GM19467 (cell line): Measurements from ENCODE around the gene PRC1.
A peak's percentile ranks its signal among the peaks of the same experiment; 100 is the strongest.
"Not testable (repeated sequence)": the region's sequence is repeated elsewhere in the genome, so short reads cannot be mapped to it uniquely, and the experiment has no call there.

Experiments
- ATAC-seq: cut with Tn5 transposase; IDR thresholded peaks from one replicate; pipeline ENCODE4 v1.9.1; 2021; ENCODE audit warnings: mild to moderate bottlenecking, moderate library complexity; ENCODE audit not compliant: unreplicated experiment

PRC1 gene

DNA sequence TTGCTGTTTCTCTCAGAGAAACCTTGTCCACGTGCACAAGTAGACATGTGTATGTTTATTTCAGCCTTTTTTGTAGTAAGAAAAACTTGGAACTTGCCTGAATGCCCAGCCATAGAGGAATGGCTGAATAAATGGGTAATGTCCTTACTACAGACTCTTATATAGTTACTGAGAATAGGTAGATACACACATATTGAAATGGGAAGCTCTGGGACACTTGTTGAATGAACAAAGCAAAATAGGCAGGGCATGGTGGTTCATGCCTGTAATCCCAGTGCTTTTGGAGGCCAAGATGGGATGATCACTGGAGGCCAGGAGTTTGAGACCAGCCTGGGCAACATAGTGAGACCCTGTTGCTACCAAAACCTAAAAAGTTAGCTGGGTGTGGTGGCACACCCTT is 57.5 kb downstream of the PRC1 start:
- no peak for ATAC-seq

DNA sequence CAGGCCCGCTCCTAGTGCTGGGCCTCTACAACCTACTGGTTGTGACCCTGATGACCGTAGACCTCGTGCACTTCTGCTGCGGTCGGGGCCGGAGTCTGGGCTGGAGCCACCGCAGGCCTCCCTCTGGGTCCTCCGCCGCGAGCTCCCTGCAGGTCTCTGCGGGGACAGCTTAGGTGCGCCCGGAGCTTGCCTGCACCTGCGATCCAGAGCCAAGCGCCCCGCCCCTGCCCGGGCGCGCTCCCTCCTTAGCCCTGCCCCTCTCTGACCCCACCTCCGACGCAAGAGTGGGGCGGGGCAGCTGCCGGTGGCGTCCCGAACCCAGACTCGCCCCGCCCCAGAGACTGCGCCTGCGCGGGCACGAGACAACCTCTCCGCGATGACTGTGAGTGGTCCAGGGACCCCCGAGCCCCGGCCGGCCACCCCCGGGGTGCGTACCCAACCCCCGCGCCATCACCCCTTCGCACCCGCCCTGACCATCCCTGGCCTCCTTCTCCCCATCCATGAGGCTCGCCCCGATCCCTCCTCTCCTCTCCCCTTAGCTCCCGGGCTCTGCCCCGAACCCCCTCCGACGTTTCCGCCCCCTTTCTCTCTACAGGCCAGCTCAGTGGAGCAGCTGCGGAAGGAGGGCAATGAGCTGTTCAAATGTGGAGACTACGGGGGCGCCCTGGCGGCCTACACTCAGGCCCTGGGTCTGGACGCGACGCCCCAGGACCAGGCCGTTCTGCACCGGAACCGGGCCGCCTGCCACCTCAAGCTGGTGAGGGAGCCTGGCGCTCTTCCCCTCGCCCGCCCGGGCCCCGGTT is 59.2 kb downstream of the PRC1 start, which contains the start of gene UNC45A:
TSS of gene UNC45A (plus strand) at position 337 of the 803 bp plus-strand sequence. CDS start at position 377, 40 bp downstream.
- peak; percentile 58 for ATAC-seq

DNA sequence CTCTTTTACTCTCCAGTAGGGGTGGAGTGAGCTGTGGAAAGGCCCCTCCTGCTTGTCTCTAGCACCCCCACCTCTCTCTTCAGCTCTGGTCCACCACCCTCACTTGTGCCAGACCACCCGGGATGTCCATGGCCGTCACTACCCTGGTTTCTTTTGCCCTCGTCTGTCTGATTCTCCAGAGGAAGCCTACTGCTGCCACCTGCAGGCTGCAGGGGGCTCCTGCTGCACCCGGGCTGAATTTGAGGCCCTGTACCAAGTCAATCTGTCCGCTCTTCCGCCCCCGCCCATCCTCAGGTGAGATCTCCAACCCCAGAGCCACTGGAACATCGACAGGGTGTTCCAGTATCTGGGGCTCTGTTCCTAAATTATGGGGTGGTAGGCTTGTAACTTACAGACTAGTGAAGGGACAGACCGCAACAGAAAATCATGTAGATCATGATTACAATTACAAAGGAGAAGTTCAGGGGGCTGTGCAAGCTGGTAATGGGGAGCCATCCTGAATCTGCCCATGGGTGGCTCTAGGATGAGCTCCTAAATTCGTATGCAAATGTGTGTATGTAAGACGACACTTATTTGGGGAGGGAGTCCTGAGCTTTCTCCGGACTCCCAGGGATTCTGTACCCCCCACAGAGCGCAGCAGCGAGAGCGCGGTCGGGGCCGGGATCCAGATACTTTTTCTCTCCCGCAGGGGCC is 59.9 kb downstream of the PRC1 start:
- ATAC-seq, result peak; percentile 33

DNA sequence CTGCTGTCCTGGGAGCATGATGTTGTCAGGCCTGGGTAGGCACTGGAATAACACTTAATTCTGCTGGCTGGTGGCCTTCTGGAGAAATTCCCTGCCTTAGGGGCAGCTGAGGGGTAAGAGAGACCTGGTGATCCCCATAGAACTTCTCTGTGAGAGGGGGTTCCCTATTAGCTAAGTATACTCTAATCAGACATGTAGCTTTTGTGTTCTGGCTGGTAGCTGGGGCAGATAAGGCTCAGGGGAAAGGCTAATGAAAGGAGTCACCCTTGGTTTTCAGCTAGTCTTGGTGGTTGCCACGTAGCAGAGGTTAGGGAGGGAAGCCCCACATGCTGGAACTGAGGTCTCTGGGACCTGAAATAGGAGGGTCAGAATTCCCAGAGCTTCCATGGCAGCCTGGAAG is 61.0 kb downstream of the PRC1 start:
- ATAC-seq, result no peak

DNA sequence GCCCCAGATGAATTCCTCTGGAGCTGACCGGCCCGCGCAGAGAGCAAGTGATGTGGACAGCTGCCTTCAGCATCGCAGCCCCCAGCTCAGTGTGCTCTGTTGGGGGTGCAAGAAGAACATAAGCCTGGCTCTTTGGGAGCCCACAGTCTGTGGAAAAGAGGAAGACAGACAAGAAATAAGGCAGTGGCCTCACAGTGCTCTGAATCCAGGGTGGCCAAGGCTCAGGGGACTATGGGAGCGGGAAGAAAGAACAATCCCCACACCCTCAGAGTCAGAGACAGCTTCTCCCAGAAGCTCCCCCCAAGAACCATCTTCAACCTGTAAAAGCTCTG is 61.7 kb downstream of the PRC1 start:
- ATAC-seq, result no peak

DNA sequence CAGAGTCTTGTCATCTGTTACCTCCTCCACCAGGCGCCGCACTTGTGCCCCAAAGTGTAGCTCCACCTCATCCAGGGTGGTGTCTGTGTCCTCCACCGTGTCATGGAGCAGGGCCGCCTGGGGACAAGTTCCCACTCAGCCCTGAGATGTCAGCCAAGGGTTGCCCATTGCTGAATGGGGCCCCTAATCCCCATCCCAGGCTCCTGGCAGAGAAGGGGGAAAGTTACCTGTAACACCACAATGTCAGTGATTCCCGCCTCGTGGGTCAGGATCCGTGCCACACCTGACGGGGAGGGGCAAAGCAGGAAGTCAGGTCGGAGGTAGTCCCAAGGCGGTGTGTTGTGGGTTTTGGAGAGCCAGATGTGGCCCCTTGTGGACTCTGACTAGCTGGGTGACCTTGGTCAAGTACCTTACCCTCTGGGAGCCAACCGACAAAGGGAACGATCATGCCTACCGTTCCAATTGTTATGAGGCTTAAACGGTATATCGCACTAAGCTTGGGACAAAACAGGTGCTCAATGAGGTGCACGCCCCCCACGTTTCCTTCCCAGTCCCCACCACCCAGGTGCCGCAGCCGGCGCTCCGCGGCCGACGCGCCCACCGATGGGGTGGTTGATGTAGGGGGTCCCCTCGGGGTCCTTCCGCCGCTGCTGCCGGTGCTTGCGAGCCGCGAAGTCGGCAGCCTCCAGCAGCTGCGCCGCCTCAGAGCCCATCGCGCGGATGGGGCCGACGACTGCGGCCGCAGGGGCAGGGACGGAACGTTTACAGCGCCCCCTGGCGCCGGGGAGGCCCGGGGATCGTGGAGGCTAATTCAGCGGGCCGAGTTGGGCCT is 62.3 kb downstream of the PRC1 start, which contains the start of gene HDDC3:
TSS of gene HDDC3 (minus strand) at position 722 of the 832 bp plus-strand sequence. CDS start at position 713, 9 bp downstream.
- peak; percentile 48 for ATAC-seq

DNA sequence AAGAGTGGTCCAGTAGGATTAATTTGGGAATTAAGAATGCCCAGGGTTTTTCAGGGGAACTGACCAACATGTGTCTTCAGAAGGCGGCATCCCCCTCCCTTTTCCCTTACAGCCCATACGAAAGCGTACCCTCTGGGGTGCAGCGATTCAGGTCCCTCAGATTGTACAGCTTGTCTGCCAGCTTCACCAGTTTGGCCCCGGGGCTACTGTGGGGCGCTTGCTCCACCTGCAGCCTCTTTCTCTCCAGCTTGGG is 62.8 kb downstream of the PRC1 start:
- no peak for ATAC-seq

DNA sequence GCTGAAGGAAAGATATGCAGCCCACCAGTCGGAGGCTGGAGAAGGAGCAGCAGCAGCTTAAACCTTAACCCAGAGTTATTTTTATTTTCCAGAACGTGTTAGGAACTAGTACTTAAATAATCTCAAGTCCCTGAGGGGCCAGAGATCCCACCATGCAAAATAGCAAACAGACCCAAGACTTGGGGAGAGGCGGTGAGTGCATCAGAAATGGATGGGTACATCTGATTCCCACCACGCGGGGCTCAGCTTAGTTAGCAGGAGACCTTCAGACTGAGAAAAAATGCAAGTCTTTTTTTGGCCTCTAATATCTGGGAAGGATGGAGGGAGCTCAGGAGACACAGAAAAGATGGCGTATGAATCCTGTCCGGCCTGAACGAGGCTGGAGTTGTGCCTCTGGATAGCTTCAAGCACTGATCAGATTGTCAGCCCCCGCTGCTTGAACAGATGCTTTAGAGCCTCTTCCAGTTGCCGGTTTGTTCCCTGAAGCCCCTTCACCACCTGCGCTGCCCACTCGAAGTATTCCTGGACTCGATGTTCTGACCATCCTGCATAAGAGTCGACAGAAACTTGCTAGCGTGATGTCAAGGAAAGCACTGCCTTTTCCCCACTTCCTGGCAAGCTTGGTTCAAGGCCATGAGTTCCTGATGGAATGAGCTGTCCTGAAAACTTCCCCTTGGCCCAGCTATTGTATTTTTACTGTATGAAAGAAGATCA is 63.3 kb downstream of the PRC1 start:
- ATAC-seq, result no peak

DNA sequence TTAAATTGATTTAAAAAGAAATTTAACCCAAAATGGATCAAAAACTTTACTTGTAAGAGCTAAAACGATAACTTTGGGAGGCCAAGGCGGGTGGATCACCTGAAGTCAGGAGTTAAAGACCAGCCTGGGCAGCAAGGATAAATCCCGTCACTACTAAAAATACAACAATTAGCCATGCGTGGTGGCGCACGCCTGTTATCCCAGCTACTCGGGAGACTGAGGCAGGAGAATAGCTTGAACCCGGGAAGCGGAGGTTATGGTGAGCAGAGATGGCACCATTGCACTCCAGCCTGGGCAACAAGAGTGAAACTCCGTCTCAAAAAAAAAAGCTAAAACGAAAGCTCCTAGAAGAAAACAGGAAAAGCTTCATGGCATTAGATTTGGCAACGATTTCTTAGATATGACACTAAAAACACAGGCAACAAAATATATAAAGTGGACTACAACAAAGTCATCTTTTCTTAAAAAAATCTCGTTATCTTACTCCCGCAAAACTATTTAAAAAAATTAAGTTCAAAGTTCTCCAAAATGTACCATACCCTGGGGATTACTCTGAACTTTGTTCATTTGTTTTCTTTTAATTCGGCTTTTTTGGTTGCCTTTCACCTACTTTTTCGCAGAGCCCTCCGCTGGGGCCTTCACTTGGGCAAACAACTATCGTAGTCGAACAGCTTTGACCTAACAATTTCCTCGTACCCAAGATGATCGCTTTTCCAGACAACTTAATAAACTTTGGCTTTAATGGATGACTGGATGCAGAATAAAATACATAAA is 64.9 kb downstream of the PRC1 start:
- no peak for ATAC-seq

DNA sequence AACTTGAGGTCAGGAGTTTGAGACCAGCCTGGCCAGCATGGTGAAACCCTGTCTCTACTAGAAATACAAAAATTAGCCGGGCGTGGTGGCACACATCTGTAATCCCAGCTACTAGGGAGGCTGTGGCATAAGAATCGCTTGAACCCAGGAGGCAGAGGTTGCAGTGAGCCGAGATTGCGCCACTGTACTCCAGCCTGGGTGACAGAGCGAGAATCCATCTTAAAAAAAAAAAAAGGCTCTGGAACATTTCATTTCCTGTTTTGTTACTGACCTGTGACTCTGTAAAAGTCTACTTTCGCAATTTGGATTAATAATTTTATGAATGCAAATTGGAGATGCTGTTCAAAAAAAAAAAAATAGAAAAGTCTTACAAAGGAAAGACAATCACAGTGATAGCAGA is 66.2 kb downstream of the PRC1 start:
- ATAC-seq, result not testable (repeated sequence)

DNA sequence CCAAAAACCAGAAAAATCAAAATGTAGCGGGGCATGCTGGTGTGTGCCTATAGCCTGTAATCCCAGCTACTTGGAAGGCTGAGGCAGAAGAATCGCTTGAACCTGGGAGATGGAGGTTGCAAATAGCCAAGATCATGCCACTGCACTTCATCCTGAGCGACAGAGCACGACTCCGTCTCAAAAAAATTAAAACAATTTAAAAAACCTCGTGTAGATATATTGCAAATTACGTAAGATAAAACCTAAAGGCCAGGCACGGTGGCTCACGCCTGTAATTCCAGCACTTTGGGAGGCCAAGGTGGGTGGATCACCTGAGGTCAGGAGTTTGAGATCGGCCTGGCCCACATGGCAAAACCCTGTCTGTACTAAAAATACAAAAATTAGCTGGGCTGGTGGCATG is 67.6 kb downstream of the PRC1 start:
- not testable (repeated sequence) for ATAC-seq

DNA sequence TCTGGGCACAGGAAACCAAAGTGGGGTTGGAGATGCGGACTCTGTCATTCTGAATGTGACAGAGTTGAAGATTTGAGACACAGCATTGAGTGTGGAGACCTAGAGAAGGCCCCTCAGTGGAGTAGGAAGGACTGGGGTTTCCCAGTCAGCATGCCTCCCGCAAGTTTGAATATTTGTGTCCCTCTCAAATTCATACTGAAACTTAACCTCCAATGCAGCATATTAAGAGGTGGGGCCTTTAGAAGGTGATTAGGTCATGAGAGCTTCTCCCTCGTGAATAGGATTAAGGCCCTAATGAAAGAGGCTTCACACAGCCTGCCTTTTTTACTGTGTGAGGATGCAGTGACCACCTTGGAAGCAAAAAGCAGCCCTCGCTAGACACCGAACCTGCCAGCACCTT is 70.0 kb downstream of the PRC1 start:
- ATAC-seq, result peak; percentile 63

DNA sequence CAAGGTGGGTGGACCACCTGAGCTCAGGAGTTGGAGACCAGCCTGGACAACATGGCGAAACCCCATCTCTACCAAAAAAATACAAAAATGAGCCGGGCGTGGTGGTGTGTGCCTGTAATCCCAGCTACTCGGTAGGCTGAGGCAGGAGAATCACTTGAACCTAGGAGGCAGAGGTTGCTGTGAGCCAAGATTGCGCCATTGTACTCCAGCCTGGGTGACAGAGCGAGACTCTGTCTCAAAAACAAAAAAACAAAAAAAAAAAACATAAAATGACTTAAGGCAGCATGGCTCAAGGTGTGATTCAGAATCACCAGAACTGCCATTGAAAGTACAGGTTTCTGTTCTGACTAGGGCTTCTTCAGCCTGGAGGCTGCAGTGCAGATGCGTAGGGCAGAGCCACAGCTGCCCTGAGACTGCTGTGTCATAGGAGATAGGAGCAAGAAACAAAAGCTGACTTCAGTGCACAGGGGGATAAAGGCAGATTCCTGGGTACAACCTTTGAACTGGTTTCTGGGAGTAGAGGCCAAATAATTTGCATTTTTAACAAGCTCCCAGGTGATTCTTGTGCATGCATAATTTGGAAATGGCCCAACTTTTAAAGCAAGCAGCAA is 71.5 kb downstream of the PRC1 start:
- not testable (repeated sequence) for ATAC-seq

DNA sequence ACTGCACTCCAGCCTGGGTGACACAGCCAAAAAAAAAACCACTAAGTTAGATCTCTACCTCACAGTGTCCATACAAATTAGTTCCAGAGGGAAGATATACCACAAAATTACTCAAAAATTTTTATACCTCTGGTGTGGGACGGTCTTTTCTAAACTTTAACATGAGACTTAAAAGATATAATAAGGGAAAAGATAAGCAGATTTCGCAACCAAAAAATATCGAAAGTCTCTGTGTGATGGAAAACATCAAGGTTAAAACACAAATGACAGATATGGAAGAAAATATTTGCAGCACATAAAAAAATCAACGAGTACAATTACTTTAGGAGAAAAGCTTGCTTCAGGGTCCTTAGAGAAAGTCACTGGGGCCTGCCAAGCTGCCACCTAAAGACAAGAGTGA is 72.4 kb downstream of the PRC1 start:
- no peak for ATAC-seq

DNA sequence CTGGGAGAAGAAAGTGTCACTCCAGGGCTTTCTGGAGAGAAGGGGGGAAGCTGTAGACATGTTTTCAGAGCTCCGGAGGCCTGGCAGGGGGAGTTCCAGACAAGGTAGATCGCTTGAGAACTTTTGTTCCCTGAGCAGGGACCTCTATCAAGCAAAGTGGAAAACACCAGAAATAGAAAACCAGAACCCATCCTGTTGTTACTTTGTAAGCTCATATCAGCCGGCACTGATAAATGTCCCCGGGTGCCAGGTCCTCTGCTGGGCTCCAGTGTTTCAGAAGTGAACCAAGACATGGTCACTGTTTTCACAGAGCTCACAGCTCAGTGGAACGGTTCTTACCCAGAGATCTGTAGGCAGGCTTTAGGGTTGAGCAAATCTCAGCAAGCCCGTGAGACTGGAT is 75.5 kb downstream of the PRC1 start:
- ATAC-seq, result no peak

DNA sequence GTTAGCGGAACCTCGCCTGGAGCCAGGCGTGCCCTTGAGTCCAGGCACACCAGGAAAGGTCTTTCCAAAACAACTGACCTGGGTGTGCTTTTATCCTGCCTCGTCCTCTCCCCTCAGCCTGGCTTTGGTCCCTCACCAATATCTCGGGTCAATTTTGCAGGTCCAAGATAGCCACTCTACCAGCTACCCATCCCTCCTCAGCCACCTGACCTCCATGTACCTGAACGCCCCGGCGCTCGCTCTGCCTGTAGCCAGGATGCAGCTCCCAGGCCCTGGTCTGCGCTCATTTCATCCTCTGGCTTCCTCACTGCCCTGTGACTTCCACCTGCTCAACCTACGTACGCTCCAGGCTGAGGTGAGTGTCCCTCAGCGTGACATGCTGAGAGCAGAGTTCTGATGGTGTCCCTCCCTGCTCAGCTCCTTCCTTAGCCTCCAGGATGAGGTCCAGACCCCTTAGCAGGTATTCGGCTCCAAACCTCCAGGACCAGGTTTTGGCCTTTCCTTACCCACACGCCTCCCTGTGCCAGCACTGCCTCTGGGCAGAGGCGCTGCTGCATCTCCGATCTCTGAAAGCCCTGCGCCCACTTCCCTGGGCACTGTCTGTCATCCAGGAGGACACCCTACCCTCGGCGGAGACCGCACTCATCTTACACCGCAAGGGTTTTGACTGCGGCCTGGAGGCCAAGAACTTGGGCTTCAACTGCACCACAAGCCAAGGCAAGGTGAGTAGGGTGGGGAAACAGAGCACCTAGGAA is 76.1 kb downstream of the PRC1 start:
- no peak for ATAC-seq

DNA sequence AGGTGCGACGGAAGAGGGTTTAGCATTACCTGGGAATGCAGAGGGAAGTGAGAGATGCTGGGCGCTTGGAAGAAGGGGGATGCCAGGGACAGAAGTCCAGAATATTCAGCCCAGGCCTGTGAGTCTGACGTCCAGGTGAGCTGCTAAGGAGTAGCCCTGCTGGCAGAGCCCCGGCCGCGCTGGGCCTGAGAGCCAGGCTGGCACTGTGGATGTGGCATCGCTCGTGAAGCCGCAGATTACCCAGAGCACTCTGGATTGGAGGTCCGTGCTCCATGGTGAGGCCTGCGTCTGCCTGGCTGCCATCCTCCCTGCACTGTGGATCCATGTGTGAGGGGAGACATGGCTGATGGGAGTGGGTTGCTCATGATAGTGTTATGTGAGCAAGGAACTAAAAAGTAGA is 76.8 kb downstream of the PRC1 start:
- no peak for ATAC-seq

DNA sequence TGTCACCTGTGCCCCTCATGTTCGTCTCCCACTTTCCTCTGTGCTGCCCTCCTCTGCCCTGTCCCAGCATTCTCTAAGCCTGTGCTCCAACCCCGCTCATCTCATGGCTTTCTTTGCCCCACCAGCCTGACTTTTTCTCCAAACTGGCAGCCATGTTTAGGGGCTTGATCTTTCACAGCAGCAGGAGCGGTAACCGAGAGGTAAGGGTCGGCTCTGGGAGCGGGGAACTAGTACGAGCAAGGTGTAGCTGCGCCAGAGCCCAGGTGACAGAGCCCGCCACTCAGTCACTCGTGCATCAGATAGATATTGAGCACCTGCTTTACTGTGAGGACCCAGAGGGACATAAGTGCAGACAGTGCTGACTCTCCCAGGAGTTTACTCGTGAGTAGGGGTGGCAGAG is 77.9 kb downstream of the PRC1 start:
- ATAC-seq, result no peak
